GM20431 (cell line): ENCODE data around the gene EDC4.

ENCODE experiments used
- in situ Hi-C: fragments of 300-500 bp; cut with MseI, MboI; formaldehyde crosslinking; loops from one replicate; pipeline ENCODE4 v1.15.0; 2020; ENCODE audit warnings: low sequenced_read_pairs; ENCODE audit not compliant: unreplicated experiment

EDC4 gene

DNA sequence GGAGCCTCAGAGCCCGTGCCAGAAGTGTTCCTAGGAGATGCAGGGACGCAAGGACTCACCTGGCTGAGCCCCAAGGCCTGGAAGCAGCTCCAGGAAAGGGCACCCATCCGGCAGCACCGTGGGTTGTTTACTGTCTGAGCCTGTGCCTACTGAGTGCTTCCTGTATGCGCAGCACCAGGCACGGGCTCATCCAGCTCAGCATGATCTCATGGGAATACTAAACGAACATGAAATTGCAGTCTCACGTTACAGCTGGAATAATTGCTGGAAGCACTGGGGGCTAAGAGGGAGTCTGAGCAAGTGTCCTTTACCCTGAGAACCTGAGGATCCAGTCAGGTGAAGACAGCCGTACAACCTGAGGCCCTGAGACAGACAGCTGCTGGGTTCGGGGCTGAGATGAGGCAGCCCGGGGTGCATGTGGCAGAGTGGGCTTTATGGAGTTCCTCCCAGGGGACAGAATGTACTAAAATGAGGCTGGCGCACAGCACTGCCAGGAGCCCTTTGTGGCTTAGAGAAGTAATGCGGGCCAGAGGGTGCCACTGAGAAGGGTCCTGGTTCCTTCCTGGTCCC is 53.4 kb downstream of the EDC4 start:
- in situ Hi-C loops = no loop called here

DNA sequence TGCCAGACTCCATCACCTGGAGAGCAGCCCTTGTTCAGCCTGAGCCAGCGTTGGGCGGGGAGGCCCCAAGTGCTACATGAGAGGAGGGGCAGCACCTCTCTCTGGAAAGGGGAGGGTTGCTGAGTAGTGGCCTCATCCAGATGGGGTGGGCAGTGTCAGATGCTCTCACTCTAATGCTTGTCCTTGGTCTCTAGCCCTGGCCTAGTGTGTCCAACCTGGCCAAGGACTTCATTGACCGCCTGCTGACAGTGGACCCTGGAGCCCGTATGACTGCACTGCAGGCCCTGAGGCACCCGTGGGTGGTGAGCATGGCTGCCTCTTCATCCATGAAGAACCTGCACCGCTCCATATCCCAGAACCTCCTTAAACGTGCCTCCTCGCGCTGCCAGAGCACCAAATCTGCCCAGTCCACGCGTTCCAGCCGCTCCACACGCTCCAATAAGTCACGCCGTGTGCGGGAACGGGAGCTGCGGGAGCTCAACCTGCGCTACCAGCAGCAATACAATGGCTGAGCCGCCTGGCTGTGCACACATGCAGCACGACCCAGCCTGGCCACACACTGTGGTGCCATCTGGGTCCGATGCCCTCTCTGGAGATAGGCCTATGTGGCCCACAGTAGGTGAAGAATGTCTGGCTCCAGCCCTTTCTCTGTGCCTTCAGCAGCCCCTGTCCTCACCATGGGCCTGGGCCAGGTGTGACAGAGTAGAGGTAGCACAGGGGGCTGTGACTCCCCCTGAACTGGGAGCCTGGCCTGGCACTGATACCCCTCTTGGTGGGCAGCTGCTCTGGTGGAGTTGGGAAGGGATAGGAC is 54.5 kb downstream of the EDC4 start:
- in situ Hi-C loops = no loop called here

DNA sequence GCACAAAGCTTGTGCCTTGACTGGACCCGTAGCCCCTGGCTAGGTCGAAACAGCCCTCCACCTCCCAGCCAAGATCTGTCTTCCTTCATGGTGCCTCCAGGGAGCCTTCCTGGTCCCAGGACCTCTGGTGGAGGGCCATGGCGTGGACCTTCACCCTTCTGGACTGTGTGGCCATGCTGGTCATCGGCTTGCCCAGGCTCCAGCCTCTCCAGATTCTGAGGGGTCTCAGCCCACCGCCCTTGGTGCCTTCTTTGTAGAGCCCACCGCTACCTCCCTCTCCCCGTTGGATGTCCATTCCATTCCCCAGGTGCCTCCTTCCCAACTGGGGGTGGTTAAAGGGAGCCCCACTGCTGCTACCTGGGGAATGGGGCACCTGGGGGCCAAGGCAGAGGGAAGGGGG is 55.3 kb downstream of the EDC4 start:
- in situ Hi-C loops = no loop called here

DNA sequence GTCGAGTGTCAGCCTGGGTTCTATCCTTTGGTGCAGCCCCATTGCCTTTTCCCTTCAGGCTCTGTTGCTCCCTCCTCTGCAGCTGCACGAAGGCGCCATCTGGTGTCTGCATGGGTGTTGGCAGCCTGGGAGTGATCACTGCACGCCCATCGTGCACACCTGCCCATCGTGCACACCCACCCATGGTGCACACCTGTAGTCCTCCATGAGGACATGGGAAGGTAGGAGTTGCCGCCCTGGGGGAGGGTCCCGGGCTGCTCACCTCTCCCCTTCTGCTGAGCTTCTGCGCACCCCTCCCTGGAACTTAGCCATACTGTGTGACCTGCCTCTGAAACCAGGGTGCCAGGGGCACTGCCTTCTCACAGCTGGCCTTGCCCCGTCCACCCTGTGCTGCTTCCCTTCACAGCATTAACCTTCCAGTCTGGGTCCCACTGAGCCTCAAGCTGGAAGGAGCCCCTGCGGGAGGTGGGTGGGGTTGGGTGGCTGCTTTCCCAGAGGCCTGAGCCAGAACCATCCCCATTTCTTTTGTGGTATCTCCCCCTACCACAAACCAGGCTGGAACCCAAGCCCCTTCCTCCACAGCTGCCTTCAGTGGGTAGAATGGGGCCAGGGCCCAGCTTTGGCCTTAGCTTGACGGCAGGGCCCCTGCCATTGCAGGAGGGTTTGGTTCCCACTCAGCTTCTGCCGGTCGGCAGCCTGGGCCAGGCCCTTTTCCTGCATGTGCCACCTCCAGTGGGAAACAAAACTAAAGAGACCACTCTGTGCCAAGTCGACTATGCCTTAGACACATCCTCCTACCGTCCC is 55.9 kb downstream of the EDC4 start:
- in situ Hi-C loops = no loop called here

DNA sequence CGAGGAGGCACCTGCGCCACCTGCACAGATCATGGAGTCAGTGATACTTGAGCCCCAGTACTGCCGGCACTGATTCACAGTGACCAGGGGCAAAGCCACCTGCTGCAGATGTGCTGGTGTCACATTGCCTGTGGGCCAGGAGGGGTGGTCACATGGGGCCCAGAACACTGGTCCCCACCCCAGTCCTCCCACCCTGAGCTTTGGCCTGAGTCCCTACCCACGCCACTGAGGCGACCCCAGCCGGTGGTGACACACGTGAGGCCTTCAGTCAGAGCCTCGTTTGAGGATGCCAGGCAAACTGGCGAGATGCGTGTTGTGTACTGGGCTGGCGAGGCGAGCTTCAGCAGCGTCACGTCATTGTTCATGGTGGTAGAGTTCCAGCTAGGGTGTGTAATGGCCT is 57.3 kb downstream of the EDC4 start:
- in situ Hi-C loops = no loop called here

DNA sequence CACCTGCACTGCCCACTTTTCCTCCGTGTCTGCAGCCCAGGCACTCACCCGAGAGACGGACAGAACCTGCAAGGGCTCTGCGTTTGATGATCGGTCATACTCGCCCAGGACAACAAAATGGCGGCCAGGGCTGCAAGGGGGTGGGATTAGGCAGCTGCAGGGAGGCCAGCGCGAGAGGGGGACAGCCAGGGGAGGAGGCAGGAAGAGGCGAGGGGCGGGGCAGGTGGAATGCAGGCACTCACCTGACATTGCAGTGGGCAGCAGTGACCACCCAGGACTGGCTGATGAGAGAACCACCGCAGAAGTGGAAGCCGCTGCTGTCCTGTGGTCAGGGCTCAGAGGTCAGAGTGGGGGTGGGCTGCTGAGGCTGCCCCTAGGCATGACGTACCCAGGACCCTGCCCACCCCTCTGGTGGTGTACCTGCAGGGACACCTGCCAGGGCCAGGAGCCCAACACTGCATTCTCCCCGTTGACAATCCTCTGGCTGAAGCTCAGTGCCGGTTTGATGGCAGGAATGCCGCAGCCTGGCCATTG is 57.9 kb downstream of the EDC4 start:
- in situ Hi-C loops = no loop called here
